ENCODE data around the gene PSEN2. TPM values are rescaled to one million over a fixed set of nuclear protein-coding genes. Genes with fewer than 3 reads are reported as not detected.

The PSEN2 gene
- total and polyA plus RNA-seq, 10 of the 15 experiments (the other 5 are each of a cell fraction or from before 2014, with no cell fraction given), result 0.90 to 13.3 (median 7.0) TPM

GRCh38 chr1:226891846-226892523 lies 21.6 kb downstream of the PSEN2 start:
- H3K27me3 ChIP-seq (replicated peaks in 1 of 2; ENCODE audit: control insufficient read depth in 2 of 2, insufficient read depth in 2 of 2, low read length in 1 of 2), result no peaks in the 10 kb centered on the region
- no peak overlapping the region for H2AFZ ChIP-seq (ENCODE audit: control insufficient read depth, low read depth, low read length)
- in situ Hi-C loops (cut with MboI) (no loop called here), intact Hi-C loops (cut with micrococcal nuclease; ENCODE audit: unreplicated experiment) (no loop called here)
- H3K27ac ChIP-seq (ENCODE audit: control insufficient read depth, insufficient read depth), result no peak overlapping the region
- no peak overlapping the region for H3K4me2 ChIP-seq (ENCODE audit: control insufficient read depth, insufficient read depth)
- H3K79me2 ChIP-seq (ENCODE audit: control insufficient read depth, insufficient read depth, low read length), result no peaks in the 10 kb centered on the region
- H4K20me1 ChIP-seq (ENCODE audit: control insufficient read depth, insufficient read depth), result no peaks in the 10 kb centered on the region
- TF ChIP-seq USF2 (IDR thresholded peaks at IDR 0.05; ENCODE audit: borderline replicate concordance, low read depth, low read length) (no peak), LARP7 (IDR thresholded peaks at IDR 0.05) (no peak), NBN (IDR thresholded peaks at IDR 0.05) (no peak), YBX1 (IDR thresholded peaks at IDR 0.05) (no peak), KAT2A (conservative IDR thresholded peaks at IDR 0.05; ENCODE audit: control insufficient read depth, low read depth, low read length) (no peak), EED (IDR thresholded peaks at IDR 0.05; ENCODE audit: low read depth) (no peak), EZH2 (IDR thresholded peaks at IDR 0.05; ENCODE audit: borderline replicate concordance, control insufficient read depth, low read depth, low read length) (no peak), WRNIP1 (IDR thresholded peaks at IDR 0.05; ENCODE audit: borderline replicate concordance, low read depth, low read length) (no peak), SMAD5 (IDR thresholded peaks at IDR 0.05; ENCODE audit: low read depth) (no peak), HDGF (IDR thresholded peaks at IDR 0.05) (no peak), MYB (IDR thresholded peaks at IDR 0.05; ENCODE audit: borderline replicate concordance, low read depth, low read length) (no peak), IKZF2 (IDR thresholded peaks at IDR 0.05) (no peak), BMI1 (IDR thresholded peaks at IDR 0.05; ENCODE audit: borderline replicate concordance) (no peak), BCL3 (IDR thresholded peaks at IDR 0.05; ENCODE audit: borderline replicate concordance, insufficient read depth, low read depth, low read length, poor library complexity, severe bottlenecking) (no peak), SRF (IDR thresholded peaks at IDR 0.05; ENCODE audit: low read depth in 2 of 2, low read length in 2 of 2) (no peak), CTCF (IDR thresholded peaks at IDR 0.05 in 2 of 3, conservative IDR thresholded peaks at IDR 0.05 in 1 of 3; ENCODE audit: control insufficient read depth in 2 of 3, extremely low read depth in 1 of 3, insufficient read depth in 1 of 3, low read depth in 3 of 3, low read length in 3 of 3) (no peak)
- H3K4me3 ChIP-seq, result no peak overlapping the region
- peaks cover 0 to 4% of the 10 kb centered on the region in 2 experiments; a peak in 2 of 4 replicates for H3K36me3 ChIP-seq (ENCODE audit: control insufficient read depth in 2 of 2, insufficient read depth in 2 of 2, low read length in 1 of 2)
- no TSS peak for BruUV-seq (replicated peaks)
- H3K9ac ChIP-seq (ENCODE audit: control insufficient read depth, insufficient read depth, low read length), result no peak overlapping the region
- DNase-seq (ENCODE audit: low read depth, low spot score) (no peak), ATAC-seq (no peak), FAIRE-seq (no peak)
- ChIA-PET CTCF (no interaction called here), RAD21 (ENCODE audit: unreplicated experiment) (no interaction called here), SMC1A (ENCODE audit: uncharacterized antibody, unreplicated experiment) (no interaction called here), POLR2A (no interaction called here)
- peaks cover 3% of the 10 kb centered on the region for H3K4me1 ChIP-seq (ENCODE audit: control insufficient read depth, insufficient read depth, low read length)
- WGBS (ENCODE audit: insufficient coverage, insufficient replicate concordance, low lambda C conversion rate, missing lambda C conversion rate), result 83% methylated on average over 17 of the region's 17 CpGs
- no peaks in the 10 kb centered on the region for H3K9me3 ChIP-seq (replicated peaks; ENCODE audit: control insufficient read depth, insufficient read depth, low read length)

Measured in GM12878 (cell line).